GM23248 (cell line): ENCODE measurements around the gene EDAR.

Experiments used
- EZH2 ChIP-seq: fragments of 200-600 bp; sonication (generic); IDR thresholded peaks from 2 replicates; pipeline ENCODE4 v1.6.1; 2018; ENCODE audit warnings: antibody characterized with exemption, mild to moderate bottlenecking; ENCODE audit not compliant: insufficient read depth, poor library complexity, severe bottlenecking
- EZH2phosphoT487 ChIP-seq: fragments of 200-600 bp; sonication (generic); IDR thresholded peaks from 2 replicates; pipeline ENCODE4 v1.6.1; 2018; ENCODE audit warnings: antibody characterized with exemption, moderate library complexity, mild to moderate bottlenecking, low read depth; ENCODE audit not compliant: insufficient read depth

GRCh38 chr2:108960006-108960405, 29.0 kb downstream of the EDAR start:
- TF ChIP-seq EZH2 (no peak), EZH2phosphoT487 (no peak)
